GM19324 (cell line): ENCODE data around the gene FNIP1.
A peak's percentile ranks its signal among the peaks of the same experiment; 100 is the strongest.
"Not testable (repeated sequence)": the region's sequence is repeated elsewhere in the genome, so short reads cannot be mapped to it uniquely, and the experiment has no call there.

Experiments used
- ATAC-seq: cut with Tn5 transposase; IDR thresholded peaks from one replicate; pipeline ENCODE4 v1.9.1; 2021; ENCODE audit warnings: mild to moderate bottlenecking, moderate library complexity; ENCODE audit not compliant: unreplicated experiment, low FRiP score

FNIP1 gene

DNA sequence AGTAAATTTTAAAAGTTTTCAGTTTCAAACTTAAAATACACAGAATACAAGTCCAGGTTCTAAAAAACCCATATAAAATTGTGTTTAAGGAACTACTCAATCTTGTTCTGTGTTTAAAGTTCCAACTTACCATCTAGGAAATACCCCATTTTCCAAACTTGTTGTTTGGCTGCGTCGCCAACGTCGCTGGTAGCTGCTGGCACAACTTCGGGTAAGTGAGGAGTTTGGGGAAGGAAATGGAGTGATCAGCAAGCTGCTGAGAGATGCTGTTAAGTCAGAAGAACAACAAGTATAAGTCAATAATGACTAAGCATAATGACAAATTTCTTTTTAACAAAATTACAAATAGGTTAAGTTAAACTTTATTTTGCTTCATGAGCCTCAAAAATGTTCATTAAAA is 90.5 kb downstream of the FNIP1 start:
- ATAC-seq = no peak

DNA sequence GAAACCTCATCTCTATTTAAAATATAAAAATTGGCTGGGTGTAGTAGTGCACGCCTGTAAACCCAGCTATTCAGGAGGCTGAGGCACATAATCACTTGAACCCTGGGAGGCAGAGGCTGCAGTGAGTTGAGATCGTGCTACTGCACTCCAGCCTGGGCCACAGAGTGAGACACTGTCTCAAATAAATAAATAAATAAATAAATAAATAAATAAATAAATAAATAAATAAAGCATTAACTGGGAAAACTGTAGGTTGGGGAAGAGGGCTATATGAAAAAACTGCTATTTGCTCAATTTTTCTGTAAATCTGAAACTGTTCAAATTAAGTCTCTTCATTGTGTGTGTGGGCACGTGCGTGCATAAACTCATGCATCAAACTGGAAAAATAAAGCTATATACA is 101.9 kb downstream of the FNIP1 start:
- ATAC-seq = no peak

DNA sequence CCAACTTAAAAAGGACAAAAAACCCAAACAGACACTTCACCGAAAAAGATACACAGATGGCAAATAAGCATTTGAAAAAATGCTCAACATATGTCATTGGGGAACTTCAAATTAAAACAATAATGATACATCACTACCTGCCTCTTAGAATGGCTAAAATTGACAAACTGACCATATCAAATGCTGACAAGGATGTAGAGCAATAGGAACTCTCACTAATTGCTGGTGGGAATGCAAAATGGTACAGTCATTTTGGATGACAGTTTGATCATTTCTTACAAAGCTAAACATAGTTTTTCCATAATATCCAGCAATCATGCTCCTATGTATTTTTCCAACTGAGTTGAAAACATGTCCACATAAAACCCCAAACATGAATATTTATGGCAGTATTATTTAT is 102.9 kb downstream of the FNIP1 start:
- ATAC-seq = no peak

DNA sequence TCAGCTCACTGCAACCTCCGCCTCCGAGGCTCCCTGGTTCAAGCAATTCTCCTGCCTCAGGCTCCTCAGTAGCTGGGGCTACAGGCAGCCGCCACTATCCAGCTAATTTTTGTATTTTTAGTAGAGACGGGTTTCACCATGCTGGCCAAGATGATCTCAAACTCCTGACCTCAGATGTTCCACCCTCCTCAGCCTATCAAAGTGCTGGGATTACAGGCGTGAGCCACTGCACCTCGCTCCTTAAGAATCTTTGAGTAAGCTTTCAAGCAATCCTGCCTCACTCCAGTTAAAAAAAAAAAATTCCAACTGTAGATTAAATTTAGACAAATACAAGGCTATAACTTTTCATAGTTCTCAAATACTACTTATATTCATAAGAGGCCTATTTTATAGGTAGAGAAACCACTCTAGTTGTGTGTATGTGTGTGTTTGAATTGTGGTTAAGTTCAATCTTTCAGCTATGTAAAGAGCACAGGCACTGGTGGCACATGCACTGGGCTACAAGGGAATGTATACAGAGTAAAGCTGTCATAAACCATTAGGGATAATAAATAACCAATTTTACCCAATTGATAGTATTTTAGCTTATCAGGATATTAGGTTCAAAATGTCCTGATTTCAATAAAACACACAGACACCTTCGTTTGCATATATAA is 111.2 kb downstream of the FNIP1 start:
- ATAC-seq = no peak

DNA sequence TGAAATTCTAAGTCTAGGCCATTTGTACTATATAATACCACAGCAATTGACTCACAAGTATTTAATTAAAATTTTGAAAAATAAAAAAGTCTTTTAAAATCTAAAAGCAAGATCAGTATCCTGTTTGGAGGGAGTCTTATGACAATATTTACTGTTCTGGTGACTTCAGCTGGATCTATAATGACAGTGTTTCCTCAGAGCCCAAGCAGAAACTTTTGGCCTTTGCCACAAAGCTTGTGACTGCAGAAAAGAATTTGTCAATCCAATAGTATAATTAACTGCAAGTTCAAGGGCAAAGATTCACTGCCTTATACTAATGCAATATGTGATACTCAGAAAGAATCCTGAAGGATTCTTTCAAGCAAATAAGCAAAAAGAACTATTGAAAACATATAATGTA is 112.2 kb downstream of the FNIP1 start:
- ATAC-seq = no peak

DNA sequence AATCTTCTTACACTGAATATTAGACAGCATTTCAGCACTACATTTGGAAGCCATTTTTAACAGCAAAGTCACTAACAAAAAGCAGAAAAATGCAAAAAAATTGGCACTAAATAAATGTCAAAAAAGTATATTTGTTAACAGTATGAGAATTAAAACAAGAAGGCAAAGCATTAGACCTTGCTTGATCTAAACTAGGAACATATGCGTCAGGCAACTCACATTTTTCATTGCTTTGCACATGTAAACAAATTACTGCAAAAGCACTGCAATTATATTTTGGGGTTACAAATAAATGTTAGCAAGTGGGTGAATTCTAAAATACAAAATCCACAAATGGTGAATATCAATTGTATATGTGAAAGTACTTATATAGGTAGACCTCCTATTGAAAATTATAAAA is 112.8 kb downstream of the FNIP1 start:
- no peak for ATAC-seq

DNA sequence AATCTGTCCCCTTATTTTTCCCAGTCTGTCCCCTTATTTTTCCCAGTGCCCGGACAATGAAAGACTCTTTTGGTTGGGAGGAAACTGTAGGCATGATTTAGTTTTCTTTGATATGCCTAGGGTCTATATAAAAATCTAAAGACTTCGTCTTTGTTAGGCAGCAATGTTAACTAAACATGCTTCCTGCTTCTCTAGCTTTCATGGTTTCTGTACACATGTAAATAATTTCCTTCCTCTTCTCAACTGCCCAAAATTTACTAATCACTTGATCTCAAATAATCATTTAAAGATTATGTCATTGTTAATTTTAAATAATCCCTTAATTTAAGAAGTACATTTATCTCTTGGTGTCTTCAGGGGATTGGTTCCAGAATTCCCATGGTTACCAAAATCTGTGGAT is 114.0 kb downstream of the FNIP1 start:
- no peak for ATAC-seq

DNA sequence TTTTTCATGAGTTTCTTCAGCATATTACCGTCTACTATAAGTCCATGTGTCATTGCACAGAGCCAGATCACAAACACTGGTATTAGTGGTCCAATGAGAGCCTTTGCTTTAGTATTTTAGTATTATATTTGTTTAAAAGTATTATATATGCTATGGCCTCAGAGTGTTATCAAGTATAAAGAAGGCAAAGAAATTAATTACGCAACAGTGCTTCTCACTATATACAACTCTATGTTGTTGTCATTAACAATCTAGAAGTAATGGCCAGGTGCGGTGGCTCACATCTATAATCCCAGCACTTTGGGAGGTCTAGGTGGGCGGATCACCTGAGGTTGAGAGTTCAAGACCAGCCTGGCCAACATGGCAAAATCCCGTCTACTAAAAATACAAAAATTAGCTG is 114.6 kb downstream of the FNIP1 start:
- ATAC-seq = no peak

DNA sequence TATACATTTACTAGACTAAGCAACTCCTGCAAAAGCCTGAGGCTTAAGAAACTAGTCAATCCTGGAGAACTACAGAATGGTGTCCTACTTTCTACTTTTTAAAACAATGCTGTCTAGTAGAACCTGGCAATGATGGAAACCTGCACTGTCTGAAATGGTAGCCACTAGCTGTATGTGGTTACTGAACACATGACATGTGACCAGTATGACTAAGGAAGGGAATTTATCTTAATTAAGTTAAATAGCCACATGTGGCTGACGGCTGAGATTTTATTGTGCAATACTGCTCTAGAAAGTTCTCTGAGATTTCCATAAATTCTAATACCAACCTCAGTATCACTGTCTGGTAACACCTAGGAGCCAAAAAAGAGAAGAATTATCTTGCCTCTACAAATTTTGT is 116.9 kb downstream of the FNIP1 start:
- ATAC-seq = no peak

DNA sequence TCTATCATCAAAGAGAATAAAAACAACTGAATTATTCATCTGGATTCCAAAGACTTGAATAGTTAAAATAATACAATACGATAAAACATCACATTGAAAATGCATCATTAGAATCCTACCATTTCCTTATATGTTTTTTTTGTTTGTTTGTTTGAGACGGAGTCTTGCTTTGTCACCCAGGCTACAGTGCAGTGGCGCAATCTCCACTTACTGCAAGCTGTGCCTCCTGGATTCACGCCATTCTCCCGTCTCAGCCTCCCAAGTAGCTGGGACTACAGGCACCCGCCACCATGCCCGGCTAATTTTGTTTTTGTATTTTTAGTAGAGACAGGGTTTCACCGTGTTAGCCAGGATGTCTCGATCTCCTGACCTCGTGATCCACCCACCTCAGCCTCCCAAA is 118.5 kb downstream of the FNIP1 start:
- ATAC-seq = not testable (repeated sequence)

DNA sequence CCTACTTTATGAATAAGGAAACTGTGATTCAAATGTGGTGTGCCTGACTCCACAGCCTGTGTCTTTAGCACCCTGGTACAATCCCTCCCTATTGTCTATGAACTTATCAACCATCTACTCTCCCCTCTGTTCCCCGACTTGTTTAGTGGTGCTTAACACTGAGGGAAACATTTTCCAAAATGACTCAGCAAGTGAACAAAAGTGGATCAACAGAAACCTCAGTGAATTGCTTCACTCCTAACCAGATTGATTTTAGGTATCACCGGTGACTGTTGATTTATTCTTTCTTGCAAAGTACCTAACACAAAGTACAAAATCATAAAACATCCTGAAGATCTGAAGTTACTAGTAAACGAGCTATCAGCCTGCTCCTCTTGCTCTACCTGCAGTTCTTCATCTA is 119.7 kb downstream of the FNIP1 start:
- no peak for ATAC-seq

DNA sequence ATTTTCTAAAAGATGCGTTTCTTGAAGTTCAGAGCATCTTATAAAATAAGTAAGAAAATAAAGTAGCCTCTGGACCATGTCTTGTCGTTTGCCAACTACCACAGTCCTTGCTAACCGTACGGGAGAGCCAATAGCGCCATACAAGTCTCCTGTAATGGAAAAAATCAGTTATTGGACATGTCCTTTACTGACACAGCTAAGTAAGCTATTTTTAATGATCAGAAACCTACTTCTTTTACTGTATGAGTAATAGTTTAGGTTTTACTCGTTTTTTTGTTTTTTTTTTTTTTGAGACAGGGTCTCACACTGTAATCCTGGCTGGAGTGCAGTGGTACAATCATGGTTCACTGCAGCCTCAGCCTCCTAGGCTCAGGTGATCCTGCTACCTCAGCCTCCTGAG is 124.0 kb downstream of the FNIP1 start:
- no peak for ATAC-seq

DNA sequence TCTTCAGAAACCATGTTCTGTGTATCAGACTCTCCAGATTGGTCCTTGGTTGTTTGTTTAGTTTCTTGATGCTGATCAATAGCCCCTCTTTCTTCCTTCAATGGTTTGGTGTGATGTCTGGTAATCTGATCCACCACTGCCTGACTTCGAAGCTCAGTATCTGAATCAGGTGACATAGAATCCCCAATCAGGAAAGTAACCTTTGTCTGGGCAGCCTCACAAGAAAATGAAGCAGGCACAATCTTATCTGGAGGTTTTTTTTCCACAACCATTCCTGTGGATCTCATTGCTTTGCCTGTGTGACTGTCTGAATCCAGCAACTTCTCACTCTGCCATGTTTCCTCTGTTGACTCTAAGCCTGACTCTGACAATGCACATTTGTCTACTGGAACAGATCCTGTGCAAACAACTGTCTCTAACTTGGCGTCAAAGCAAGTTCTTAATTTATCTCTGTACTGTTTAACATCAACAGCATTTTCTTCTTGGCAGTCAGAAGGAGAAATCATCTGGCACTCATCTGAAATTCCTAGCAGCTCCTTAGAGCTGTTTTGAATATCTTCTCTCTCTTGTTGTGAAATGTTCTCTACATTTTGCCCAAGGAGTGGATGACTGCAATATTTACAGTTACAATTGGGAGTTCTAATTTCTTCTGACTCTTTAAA is 124.7 kb downstream of the FNIP1 start:
- no peak for ATAC-seq

DNA sequence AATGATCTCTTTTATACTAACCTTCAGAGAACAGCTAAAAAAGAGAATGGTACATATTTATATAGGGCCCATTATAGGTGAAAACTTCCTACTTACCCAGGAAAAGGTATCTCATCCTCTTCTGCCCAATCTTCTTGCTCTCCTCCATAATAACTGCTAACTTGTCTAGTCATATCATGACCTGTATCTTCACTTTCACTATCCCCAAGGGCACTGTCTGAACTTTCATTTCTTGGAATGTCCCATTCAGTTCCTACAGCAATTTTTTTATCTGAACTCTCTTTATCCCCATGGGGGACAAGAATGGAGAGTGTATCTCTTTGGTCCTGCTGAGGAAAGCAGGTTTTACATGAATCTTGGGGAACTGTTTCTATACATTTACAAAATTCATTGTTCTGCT is 125.4 kb downstream of the FNIP1 start:
- ATAC-seq = no peak

DNA sequence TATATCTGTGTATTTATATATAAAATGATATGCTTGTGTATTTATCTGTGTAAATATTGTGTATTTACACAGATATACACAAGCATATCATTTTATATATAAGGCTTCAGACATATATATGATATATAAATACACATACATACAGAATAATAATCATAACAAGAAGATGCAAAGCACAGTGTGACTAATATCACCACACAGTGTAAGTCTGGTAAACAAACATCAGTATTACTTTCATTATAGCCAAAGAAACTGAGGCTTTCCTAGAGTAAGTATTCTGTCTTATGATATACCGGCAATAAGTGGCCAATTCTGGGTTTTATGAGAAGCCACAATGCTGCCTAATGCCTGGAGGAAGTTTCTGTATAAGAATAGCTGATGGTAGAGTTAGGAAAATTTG is 131.9 kb downstream of the FNIP1 start:
- ATAC-seq = no peak

DNA sequence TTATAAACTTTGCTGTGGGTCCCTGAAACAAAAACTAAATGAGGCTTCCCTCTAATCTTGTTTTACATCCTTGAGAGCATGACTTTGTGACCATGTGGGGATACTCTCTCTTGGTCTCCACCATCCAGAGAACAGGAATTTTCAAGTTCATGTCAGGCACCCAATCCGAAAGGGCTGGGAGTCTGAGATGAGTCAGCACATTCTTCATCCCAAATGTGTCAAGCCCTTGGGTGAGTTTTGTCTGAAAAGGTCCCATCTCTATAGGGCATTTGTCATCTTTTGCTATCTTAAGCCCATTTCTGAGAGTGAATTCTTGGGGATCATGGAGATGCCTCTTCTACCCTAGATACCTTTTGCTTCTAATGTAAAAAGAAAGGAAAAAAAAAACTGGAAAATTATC is 134.9 kb downstream of the FNIP1 start:
- no peak for ATAC-seq

DNA sequence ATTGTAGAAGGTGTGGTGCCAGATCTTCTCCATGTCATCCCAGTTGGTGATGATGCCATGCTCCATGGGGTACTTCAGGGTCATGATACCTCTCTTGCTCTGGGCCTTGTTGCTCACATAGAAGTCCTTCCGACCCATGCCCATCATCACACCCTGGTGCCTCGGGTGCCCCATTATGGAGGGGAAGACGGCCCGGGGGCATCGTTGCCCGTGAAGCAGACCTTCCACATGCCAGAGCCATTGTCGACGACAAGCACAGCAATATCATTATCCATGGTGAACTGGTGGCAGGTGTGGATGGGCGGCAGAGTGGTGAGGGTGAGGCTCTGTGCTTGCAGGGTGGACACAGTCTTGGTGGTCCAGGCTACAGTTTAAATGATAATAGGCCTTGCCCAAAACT is 137.0 kb downstream of the FNIP1 start:
- no peak for ATAC-seq

DNA sequence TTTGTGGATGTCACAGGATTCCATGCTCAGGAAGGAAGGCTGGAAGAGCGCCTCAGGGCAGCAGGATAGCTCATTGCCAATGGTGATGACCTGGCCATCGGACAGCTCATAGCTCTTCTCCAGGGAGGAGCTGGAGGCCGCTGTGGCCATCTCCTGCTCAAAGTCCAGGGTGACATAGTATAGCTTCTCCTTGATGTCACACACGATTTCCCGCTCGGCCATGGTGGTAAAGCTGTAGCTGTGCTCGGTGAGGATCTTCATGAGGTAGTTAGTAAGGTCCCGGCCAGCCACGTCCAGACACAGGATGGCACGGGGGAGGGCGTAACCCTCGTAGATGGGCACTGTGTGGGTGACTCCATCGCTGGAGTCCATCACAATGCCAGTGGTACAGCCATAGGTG is 137.5 kb downstream of the FNIP1 start:
- ATAC-seq = no peak

DNA sequence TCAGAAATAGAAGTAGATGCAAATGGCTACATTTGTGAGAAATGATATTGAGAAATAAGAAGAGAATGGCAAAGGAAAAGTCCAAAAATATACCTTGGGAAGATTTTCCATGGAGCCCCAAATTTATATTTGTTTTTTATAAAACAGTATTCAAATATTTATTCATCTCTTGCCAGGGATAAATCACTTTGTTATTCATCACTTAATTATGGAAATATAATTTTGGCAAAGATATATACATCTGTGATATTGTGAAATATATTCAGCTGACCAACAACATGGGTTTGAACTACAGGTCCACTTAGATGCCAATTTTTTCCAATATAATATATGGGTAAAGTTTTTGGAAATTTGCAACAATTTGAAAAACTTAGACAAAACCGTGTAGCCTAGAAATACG is 142.0 kb downstream of the FNIP1 start:
- no peak for ATAC-seq

DNA sequence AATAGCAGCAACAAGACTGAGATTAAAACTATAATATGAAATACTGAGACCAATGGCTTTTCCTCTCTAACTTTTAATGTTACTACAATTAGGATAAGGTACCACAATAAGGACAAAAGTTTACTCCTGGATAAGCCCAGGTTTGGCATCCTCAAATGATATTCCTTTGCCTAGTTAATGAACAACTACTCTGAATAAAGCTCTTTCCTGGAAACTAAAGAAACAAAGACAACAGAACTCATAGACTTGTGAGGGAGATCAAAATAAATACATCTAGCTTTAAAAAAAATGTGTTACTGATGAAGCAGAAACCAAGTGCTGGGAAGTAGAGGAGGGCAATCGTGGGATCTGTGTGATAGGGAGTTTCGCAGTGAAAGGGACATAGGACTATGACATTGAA is 142.5 kb downstream of the FNIP1 start:
- ATAC-seq = no peak

DNA sequence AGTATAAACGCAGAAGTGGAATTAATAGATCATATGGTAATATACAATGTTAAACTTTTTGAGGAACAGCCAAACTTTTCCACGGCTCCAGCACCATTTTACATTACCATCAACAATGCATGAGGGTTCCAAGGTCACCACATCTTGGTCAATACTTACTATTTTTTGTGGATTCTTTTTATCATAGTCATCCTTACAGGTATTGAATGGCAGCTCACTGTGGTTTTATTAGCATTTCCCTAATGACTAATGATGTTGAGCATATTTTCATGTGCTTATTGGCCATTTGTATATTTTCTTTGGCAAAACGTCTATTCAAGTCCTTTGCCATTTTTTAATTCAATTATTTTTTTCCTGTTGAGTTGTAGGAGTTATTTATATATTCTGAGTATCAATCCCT is 147.7 kb downstream of the FNIP1 start:
- no peak for ATAC-seq

DNA sequence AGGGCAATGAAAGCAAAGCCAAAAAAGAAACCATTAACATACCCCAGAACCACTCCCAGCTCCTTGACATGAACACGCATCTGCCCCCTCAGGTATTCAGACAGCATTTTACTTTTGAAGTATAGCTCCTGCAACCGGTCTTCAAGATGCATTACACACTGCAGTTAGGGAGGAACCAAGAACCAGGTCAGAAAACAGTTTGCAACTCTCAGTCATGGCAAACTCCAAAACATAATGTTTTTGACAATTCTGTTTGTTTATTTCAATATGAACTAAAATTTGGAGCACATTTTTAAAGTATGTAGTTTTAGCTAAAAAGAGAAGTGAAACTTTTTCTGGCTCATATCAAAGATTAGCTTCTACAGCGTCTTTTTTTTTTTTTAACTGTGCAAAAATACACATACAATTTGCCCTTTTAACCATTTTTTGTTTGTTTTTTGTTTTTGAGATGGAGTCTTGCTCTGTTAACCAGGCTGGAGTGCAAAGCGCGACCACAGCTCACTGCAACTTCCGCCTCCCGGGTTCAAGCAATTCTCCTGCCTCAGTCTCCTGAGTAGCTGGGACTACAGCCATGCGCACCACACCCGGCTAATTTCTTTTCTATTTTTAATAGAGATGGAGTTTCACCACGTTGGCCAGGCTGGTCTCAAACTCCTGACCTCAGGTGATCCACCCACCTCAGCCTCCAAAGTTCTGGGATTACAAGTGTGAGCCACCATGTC is 149.6 kb downstream of the FNIP1 start:
- ATAC-seq = peak; percentile 74
